Ectodermal cell (in vitro differentiated cells): ENCODE data around the gene PHYHIPL.

ENCODE experiments used
- H3K27ac ChIP-seq: 2 replicates; pipeline ENCODE4 v1.7.0; 2013; ENCODE audit warnings: mild to moderate bottlenecking, low read depth, low read length; ENCODE audit not compliant: insufficient read depth, poor library complexity, severe bottlenecking
- H3K27me3 ChIP-seq: 2 replicates; pipeline ENCODE4 v1.7.0; 2013; ENCODE audit warnings: mild to moderate bottlenecking, low read length; ENCODE audit not compliant: insufficient read depth, control insufficient read depth, poor library complexity, severe bottlenecking
- H3K36me3 ChIP-seq: one replicate; pipeline ENCODE4 v1.7.0; 2013; ENCODE audit warnings: low read length; ENCODE audit not compliant: control insufficient read depth, insufficient read depth
- H3K4me1 ChIP-seq: one replicate; pipeline ENCODE4 v1.7.0; 2013; ENCODE audit warnings: low read length; ENCODE audit not compliant: control insufficient read depth, insufficient read depth
- H3K4me3 ChIP-seq: 2 replicates; pipeline ENCODE4 v1.7.0; 2013; ENCODE audit warnings: low read depth, low read length, control low read depth; ENCODE audit not compliant: insufficient read depth
- H3K9me3 ChIP-seq: 2 replicates; pipeline ENCODE4 v1.7.0; 2013; ENCODE audit warnings: mild to moderate bottlenecking, low read length, moderate library complexity; ENCODE audit not compliant: control insufficient read depth
- WGBS, 2 experiments: methylation state at CpG; one replicate each; pipeline ENCODE4 v1.1.7; 2013; ENCODE audit warnings: missing lambda C conversion rate in 2 of 2; 5-methylcytosine and 5-hydroxymethylcytosine counted together

The PHYHIPL gene

GRCh38 chr10:59285073-59285472 lies 108.6 kb downstream of the PHYHIPL start:
- Histone ChIP-seq H3K9me3 (no peaks in the 10 kb centered on the region), H3K27ac (no peak overlapping the region), H3K36me3 (no peaks in the 10 kb centered on the region), H3K4me3 (no peak overlapping the region), H3K4me1 (peaks cover 12% of the 10 kb centered on the region), H3K27me3 (no peaks in the 10 kb centered on the region)
- 94% methylated on average over 4 of the region's 4 CpGs for WGBS, 2 experiments

- H3K27ac ChIP-seq, result no peak overlapping the region
- no peaks in the 10 kb centered on the region for H3K9me3 ChIP-seq
- peaks cover 12% of the 10 kb centered on the region for H3K4me1 ChIP-seq
- no peaks in the 10 kb centered on the region for H3K36me3 ChIP-seq
- WGBS, 2 experiments, result 92 to 96% methylated on average over 4 of the region's 4 CpGs
- no peaks in the 10 kb centered on the region for H3K27me3 ChIP-seq
- no peak overlapping the region for H3K4me3 ChIP-seq
These were observed 109.4 kb downstream of the PHYHIPL start for GRCh38 chr10:59285848-59286247.

DNA sequence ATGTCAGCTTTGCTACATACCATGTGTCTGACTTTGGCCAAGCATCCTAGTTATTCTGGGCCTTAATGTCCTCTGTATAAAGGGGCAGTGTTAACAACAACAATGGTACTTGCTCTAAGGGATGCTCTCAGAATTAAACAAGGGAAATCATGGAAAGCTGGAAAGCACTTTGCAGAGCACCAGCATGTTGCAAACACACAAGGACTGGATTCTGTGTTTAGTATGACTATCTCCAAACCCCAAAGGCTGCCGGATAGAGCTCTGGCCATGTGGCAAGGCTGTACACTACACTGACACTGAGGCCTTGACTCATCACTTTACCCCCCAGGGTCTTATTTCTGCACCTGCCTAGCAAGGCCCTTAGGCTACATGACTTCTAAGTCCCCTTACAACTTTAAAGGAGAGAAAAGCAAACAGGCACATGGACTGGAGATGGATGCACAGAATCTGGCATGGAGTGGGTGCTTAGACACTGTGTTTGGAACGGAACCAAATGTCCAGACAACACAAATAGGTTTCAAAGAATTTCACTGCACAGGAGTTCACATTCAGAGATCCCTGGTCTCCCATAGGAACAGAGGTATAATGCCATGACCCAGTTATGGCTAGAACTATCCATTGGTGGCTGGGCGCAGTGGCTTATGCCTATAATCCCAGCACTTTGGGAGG lies 111.3 kb downstream of the PHYHIPL start:
- Histone ChIP-seq H3K27me3 (no peaks in the 10 kb centered on the region), H3K9me3 (no peaks in the 10 kb centered on the region), H3K27ac (no peak overlapping the region), H3K4me1 (peaks cover 12% of the 10 kb centered on the region), H3K4me3 (no peak overlapping the region), H3K36me3 (no peaks in the 10 kb centered on the region)
- 90 to 91% methylated on average over 3 of the region's 3 CpGs for WGBS, 2 experiments

DNA sequence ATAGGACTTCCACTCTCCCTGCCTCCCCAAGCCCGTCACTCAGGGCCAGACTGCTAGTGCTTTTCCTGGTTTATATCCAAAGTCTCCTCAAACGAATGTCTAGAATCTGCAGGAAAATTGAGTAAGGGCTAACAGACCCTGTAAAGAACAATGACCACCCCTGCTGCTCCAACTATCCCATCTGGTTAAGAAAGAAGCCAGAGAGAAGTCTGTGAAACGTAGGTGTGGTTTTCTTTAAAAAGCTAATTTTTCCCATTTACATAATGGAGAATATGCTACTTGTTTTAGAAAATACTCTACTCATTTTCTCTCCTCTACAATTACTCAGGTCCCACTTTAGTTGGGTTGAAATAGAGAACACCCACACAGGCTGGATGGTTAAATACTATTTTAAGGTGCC lies 113.4 kb downstream of the PHYHIPL start:
- no peaks in the 10 kb centered on the region for H3K4me1 ChIP-seq
- no peak overlapping the region for H3K4me3 ChIP-seq
- WGBS, 2 experiments, result 49 to 62% methylated on average over 2 of the region's 3 CpGs
- H3K36me3 ChIP-seq, result no peaks in the 10 kb centered on the region
- no peaks in the 10 kb centered on the region for H3K27me3 ChIP-seq
- H3K9me3 ChIP-seq, result no peaks in the 10 kb centered on the region
- no peak overlapping the region for H3K27ac ChIP-seq

GRCh38 chr10:59290448-59290847 lies 114.0 kb downstream of the PHYHIPL start:
- Histone ChIP-seq H3K36me3 (no peaks in the 10 kb centered on the region), H3K27me3 (no peaks in the 10 kb centered on the region), H3K27ac (no peak overlapping the region), H3K9me3 (no peaks in the 10 kb centered on the region), H3K4me1 (no peaks in the 10 kb centered on the region), H3K4me3 (no peak overlapping the region)
- 92 to 93% methylated on average over 4 of the region's 4 CpGs for WGBS, 2 experiments
